Activated T-helper 9 cell treated with anti-CD3 and anti-CD28 coated beads, Interleukin-2, amount 50 U/mL, for 16 hours (primary cell): ENCODE data around the gene AKAP3.

Experiments used
- DNase-seq: peaks from one replicate; pipeline ENCODE4 v3.0.0-alpha.2; 2020; ENCODE audit warnings: low read depth

The AKAP3 gene

DNA sequence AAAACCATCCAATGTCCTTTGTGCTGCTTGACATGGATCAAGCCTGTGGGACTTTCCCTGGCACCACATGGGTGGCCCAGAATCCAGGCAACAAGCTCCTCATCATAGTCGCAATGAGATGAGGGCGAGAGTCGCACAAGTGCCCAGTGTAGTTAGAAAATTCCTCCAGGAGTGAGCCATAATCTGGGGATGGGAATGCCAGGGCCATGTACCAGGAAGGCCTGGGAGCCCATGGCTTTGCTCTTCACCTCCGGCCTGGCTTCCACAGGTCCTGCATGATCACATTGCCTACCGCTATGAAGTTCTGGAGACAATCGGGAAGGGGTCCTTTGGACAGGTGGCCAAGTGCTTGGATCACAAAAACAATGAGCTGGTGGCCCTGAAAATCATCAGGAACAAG is 53.0 kb downstream of the AKAP3 start:
- DNase-seq: no peak

- no peak for DNase-seq
Observed at GRCh38 chr12:4591180-4591687, 57.6 kb downstream of the AKAP3 start.

GRCh38 chr12:4589941-4590340 is 58.9 kb downstream of the AKAP3 start:
- DNase-seq: no peak

- no peak for DNase-seq
Observed at GRCh38 chr12:4588916-4589315, 59.9 kb downstream of the AKAP3 start.

- DNase-seq: no peak
Observed at GRCh38 chr12:4587108-4587507, 61.7 kb downstream of the AKAP3 start.

- DNase-seq: no peak
Observed at GRCh38 chr12:4586500-4586899, 62.4 kb downstream of the AKAP3 start.

- no peak for DNase-seq
Observed at GRCh38 chr12:4584896-4585295, 64.0 kb downstream of the AKAP3 start.

GRCh38 chr12:4584281-4584680 is 64.6 kb downstream of the AKAP3 start:
- DNase-seq: no peak

- DNase-seq: no peak
Observed at GRCh38 chr12:4580281-4580688, 68.6 kb downstream of the AKAP3 start.

- DNase-seq: no peak
Observed at GRCh38 chr12:4579305-4580102, 69.3 kb downstream of the AKAP3 start.

- no peak for DNase-seq
Observed at GRCh38 chr12:4572680-4573079, 76.2 kb downstream of the AKAP3 start.

- no peak for DNase-seq
Observed at GRCh38 chr12:4569261-4569660, 79.6 kb downstream of the AKAP3 start.

- DNase-seq: no peak
Observed at GRCh38 chr12:4567073-4567881, 81.6 kb downstream of the AKAP3 start.

DNA sequence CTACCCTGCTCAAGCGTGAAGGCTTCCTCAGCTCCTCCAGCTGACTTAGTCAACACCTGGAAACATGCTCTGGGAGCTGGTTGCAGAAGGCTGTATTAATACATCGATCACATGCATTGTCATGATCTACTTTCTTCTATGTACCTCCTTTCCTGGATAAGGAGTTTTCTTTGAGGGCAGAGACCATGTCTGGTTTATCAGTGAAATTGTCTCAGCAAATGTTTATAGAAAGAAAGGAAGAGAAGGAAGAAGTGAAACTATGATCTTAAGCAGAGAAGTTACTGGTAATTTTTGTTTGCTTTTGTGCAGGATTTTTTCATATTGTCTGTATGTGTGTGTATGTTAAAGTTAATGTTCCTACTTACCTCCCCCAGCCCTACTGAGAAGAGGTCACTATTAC is 82.4 kb downstream of the AKAP3 start:
- no peak for DNase-seq
